Caco-2 (cell line): ENCODE results near the gene QSOX2. TPM values are rescaled to one million over a fixed set of nuclear protein-coding genes. Genes with fewer than 3 reads are reported as not detected.
A peak's percentile ranks its signal among the peaks of the same experiment; 100 is the strongest.

ENCODE experiments used
- BruUV-seq: library from RNA; stranded (reverse); fragments of 400-500 nt; replicated peaks from 2 replicates; lab custom pipeline; 2021; lab: Mats Ljungman, UMichigan
- CTCF ChIA-PET: fragments of 300-600 bp; sonication (Branson Sonifier 250); formaldehyde crosslinking; loops from one replicate; lab custom pipeline; 2022; ENCODE audit warnings: antibody characterized with exemption; lab: Charles Lee
- POLR2A ChIA-PET: fragments of 300-600 bp; sonication (Branson Sonifier 250); formaldehyde crosslinking; loops from one replicate; lab custom pipeline; 2022; ENCODE audit warnings: antibody characterized with exemption; lab: Charles Lee
- DNase-seq, 2 experiments: peaks; one replicate each; pipeline versions ENCODE4 v3.0.0 to v3.0.0-alpha.2; 2020 to 2022
- H3K27me3 ChIP-seq: replicated peaks from 2 replicates; pipeline ENCODE4 v1.6.0; 2011; ENCODE audit warnings: low read length; ENCODE audit not compliant: control insufficient read depth, insufficient read depth
- H3K36me3 ChIP-seq: 2 replicates; pipeline ENCODE4 v1.5.1; 2011; ENCODE audit warnings: low read length; ENCODE audit not compliant: control insufficient read depth, insufficient read depth
- H3K4me1 ChIP-seq: fragments of 250-450 bp; sonication (Bioruptor Pico); 2 replicates; pipeline ENCODE4 v1.5.1; 2020; ENCODE audit warnings: mild to moderate bottlenecking
- H3K4me3 ChIP-seq: 2 replicates; pipeline ENCODE4 v1.5.1; 2011; ENCODE audit warnings: low read depth, mild to moderate bottlenecking, control low read depth, low read length
- H3K9me3 ChIP-seq: fragments of 250-450 bp; sonication (Bioruptor Pico); 2 replicates; pipeline ENCODE4 v1.5.1; 2020; ENCODE audit warnings: mild to moderate bottlenecking, moderate library complexity
- H3K27ac Mint-ChIP-seq: one replicate; pipeline ENCODE4 v1.8.0; 2022; ENCODE audit warnings: mixed read lengths; ENCODE audit not compliant: unreplicated experiment
- H3K27me3 Mint-ChIP-seq: one replicate; pipeline ENCODE4 v1.8.0; 2022; ENCODE audit warnings: mixed read lengths; ENCODE audit not compliant: insufficient read depth, unreplicated experiment
- H3K36me3 Mint-ChIP-seq: one replicate; pipeline ENCODE4 v1.8.0; 2022; ENCODE audit warnings: mild to moderate bottlenecking, mixed read lengths; ENCODE audit not compliant: insufficient read depth, unreplicated experiment
- H3K4me1 Mint-ChIP-seq: one replicate; pipeline ENCODE4 v1.8.0; 2022; ENCODE audit warnings: low read depth, mixed read lengths; ENCODE audit not compliant: unreplicated experiment
- H3K4me3 Mint-ChIP-seq: one replicate; pipeline ENCODE4 v1.8.0; 2022; ENCODE audit warnings: mild to moderate bottlenecking, moderate library complexity, mixed read lengths; ENCODE audit not compliant: unreplicated experiment
- H3K9me3 Mint-ChIP-seq: one replicate; pipeline ENCODE4 v1.8.0; 2022; ENCODE audit warnings: mixed read lengths; ENCODE audit not compliant: unreplicated experiment
- CTCF ChIP-seq, 2 experiments: fragments of 200-600 bp in 1 of 2; IDR thresholded peaks; 1 replicate in 1 of 2; 2 replicates in 1 of 2; pipeline versions ENCODE4 v1.5.1 to v1.8.0; 2011 to 2022; ENCODE audit warnings: antibody characterized with exemption in 1 of 2, control low read depth in 1 of 2, inconsistent platforms in 1 of 2, low read depth in 1 of 2, low read length in 1 of 2, mild to moderate bottlenecking in 1 of 2, moderate library complexity in 1 of 2; ENCODE audit not compliant: insufficient read depth in 1 of 2, severe bottlenecking in 1 of 2, unreplicated experiment in 1 of 2
- intact Hi-C: fragments of 100-400 bp; cut with micrococcal nuclease; formaldehyde crosslinking; loops from one replicate; pipeline ENCODE4 v1.10.0; 2022; ENCODE audit not compliant: unreplicated experiment
- total RNA-seq: library from RNA; stranded (reverse); gene quantifications from 2 replicates; pipeline ENCODE4 v1.2.3, GENCODE V29; 2022

Gene QSOX2
- total RNA-seq, 1 experiment from 2014 or later: 29.6 TPM

GRCh38 chr9:136283291-136284235 lies 38.0 kb upstream of the QSOX2 start:
- peak; percentile 83 to 86 for TF ChIP-seq CTCF (IDR thresholded peaks at IDR 0.05; ENCODE audit: insufficient read depth in 1 of 2, low read depth in 1 of 2, low read length in 1 of 2, severe bottlenecking in 1 of 2, unreplicated experiment in 1 of 2)
- no peaks in the 10 kb centered on the region for H3K9me3 ChIP-seq
- BruUV-seq: no TSS peak
- intact Hi-C loops: loop anchor here (1.0 kb wide), 1 partner anchor 150 kb away; no protein-coding TSS in a partner anchor
- Mint-ChIP-seq H3K36me3 (no peaks in the 10 kb centered on the region), H3K27me3 (no peaks in the 10 kb centered on the region), H3K4me3 (no peak overlapping the region), H3K9me3 (no peaks in the 10 kb centered on the region), H3K27ac (no peak overlapping the region), H3K4me1 (no peaks in the 10 kb centered on the region)
- peak; percentile 77 to 86 for DNase-seq
- no peaks in the 10 kb centered on the region for H3K27me3 ChIP-seq
- no peak overlapping the region for H3K4me3 ChIP-seq
- POLR2A ChIA-PET: no interaction called here
- CTCF ChIA-PET: no interaction called here
- H3K36me3 ChIP-seq: no peaks in the 10 kb centered on the region
- no peaks in the 10 kb centered on the region for H3K4me1 ChIP-seq

GRCh38 chr9:136282272-136282861 lies 36.8 kb upstream of the QSOX2 start:
- H3K9me3 ChIP-seq: no peaks in the 10 kb centered on the region
- POLR2A ChIA-PET: no interaction called here
- Mint-ChIP-seq H3K4me3 (no peak overlapping the region), H3K36me3 (no peaks in the 10 kb centered on the region), H3K4me1 (no peaks in the 10 kb centered on the region), H3K27ac (no peak overlapping the region), H3K27me3 (no peaks in the 10 kb centered on the region), H3K9me3 (no peaks in the 10 kb centered on the region)
- CTCF ChIA-PET: no interaction called here
- no peak overlapping the region for H3K4me3 ChIP-seq
- intact Hi-C loops: no loop called here
- no peaks in the 10 kb centered on the region; the same call in 1 of the 2 replicates for H3K27me3 ChIP-seq
- no peak for DNase-seq
- no peaks in the 10 kb centered on the region for H3K36me3 ChIP-seq
- no peaks in the 10 kb centered on the region for H3K4me1 ChIP-seq
- no TSS peak for BruUV-seq
- no peak for TF ChIP-seq CTCF (IDR thresholded peaks at IDR 0.05; ENCODE audit: insufficient read depth in 1 of 2, low read depth in 1 of 2, low read length in 1 of 2, severe bottlenecking in 1 of 2, unreplicated experiment in 1 of 2)

GRCh38 chr9:136281421-136282271 lies 36.0 kb upstream of the QSOX2 start:
- H3K27me3 Mint-ChIP-seq: no peaks in the 10 kb centered on the region
- Histone ChIP-seq H3K9me3 (no peaks in the 10 kb centered on the region), H3K4me1 (no peaks in the 10 kb centered on the region), H3K4me3 (no peak overlapping the region), H3K27me3 (no peaks in the 10 kb centered on the region; the same call in 1 of the 2 replicates), H3K36me3 (no peaks in the 10 kb centered on the region)
- no peaks in the 10 kb centered on the region for H3K9me3 Mint-ChIP-seq
- H3K27ac Mint-ChIP-seq: no peak overlapping the region
- no peak overlapping the region for H3K4me3 Mint-ChIP-seq
- H3K4me1 Mint-ChIP-seq: no peaks in the 10 kb centered on the region
- POLR2A ChIA-PET: no interaction called here
- no peak for DNase-seq
- BruUV-seq: no TSS peak
- intact Hi-C loops: no loop called here
- TF ChIP-seq CTCF (IDR thresholded peaks at IDR 0.05; ENCODE audit: insufficient read depth in 1 of 2, low read depth in 1 of 2, low read length in 1 of 2, severe bottlenecking in 1 of 2, unreplicated experiment in 1 of 2): no peak
- H3K36me3 Mint-ChIP-seq: no peaks in the 10 kb centered on the region
- CTCF ChIA-PET: no interaction called here
